CD4-positive, CD25-positive, alpha-beta regulatory T cell (primary cell): ENCODE results near the gene SMIM13. TPM values are rescaled to one million over a fixed set of nuclear protein-coding genes. Genes with fewer than 3 reads are reported as not detected.
"Not testable (repeated sequence)": the region's sequence is repeated elsewhere in the genome, so short reads cannot be mapped to it uniquely, and the experiment has no call there.

Experiments
- ATAC-seq, 2 donors: fragments of 150-1000 bp; cut with Tn5 transposase; one replicate each; pipeline ENCODE4 v1.10.0; 2021; ENCODE audit warnings: low read depth in 2 of 2, moderate number of reproducible peaks in 2 of 2, moderate library complexity in 1 of 2
- DNase-seq, 3 donors: peaks; one replicate each; pipeline versions ENCODE4 v3.0.0 to v3.0.0-alpha.2; 2012 to 2022; ENCODE audit warnings: mixed read lengths in 1 of 3
- H3K27ac ChIP-seq: one replicate; pipeline ENCODE4 v1.7.0; 2013; ENCODE audit warnings: mild to moderate bottlenecking, low read length; ENCODE audit not compliant: insufficient read depth, poor library complexity, severe bottlenecking
- H3K27me3 ChIP-seq: one replicate; pipeline ENCODE4 v1.7.0; 2013; ENCODE audit warnings: low read length; ENCODE audit not compliant: control insufficient read depth, insufficient read depth
- H3K36me3 ChIP-seq: one replicate; pipeline ENCODE4 v1.7.0; 2013; ENCODE audit warnings: mild to moderate bottlenecking, low read length, moderate library complexity; ENCODE audit not compliant: control insufficient read depth, insufficient read depth
- H3K4me1 ChIP-seq: 2 replicates; pipeline ENCODE4 v1.7.0; 2013; ENCODE audit warnings: mild to moderate bottlenecking, low read length; ENCODE audit not compliant: insufficient read depth, control insufficient read depth, poor library complexity, severe bottlenecking
- H3K4me3 ChIP-seq: one replicate; pipeline ENCODE4 v1.7.0; 2013; ENCODE audit warnings: low read depth, mild to moderate bottlenecking, low read length, moderate library complexity
- H3K9me3 ChIP-seq, 2 experiments: 1 replicate in 1 of 2; 2 replicates in 1 of 2; pipeline ENCODE4 v1.7.0; 2013; ENCODE audit warnings: low read length in 2 of 2, mild to moderate bottlenecking in 1 of 2, moderate library complexity in 1 of 2; ENCODE audit not compliant: control insufficient read depth in 2 of 2
- H3K27ac Mint-ChIP-seq, 3 donors: one replicate each; pipeline ENCODE4 v1.8.0; 2020 to 2022; ENCODE audit warnings: mild to moderate bottlenecking in 3 of 3, mixed read lengths in 3 of 3, moderate library complexity in 2 of 3
- H3K27me3 Mint-ChIP-seq: one replicate; pipeline ENCODE4 v1.8.0; 2022; ENCODE audit warnings: mild to moderate bottlenecking, mixed read lengths
- H3K36me3 Mint-ChIP-seq: one replicate; pipeline ENCODE4 v1.8.0; 2020; ENCODE audit warnings: mixed read lengths
- H3K4me1 Mint-ChIP-seq, 4 donors: one replicate each; pipeline ENCODE4 v1.8.0; 2020 to 2022; ENCODE audit warnings: mixed read lengths in 4 of 4, mild to moderate bottlenecking in 1 of 4
- H3K4me3 Mint-ChIP-seq, 4 donors: one replicate each; pipeline ENCODE4 v1.8.0; 2020 to 2022; ENCODE audit warnings: mild to moderate bottlenecking in 4 of 4, mixed read lengths in 4 of 4, moderate library complexity in 3 of 4
- H3K9me3 Mint-ChIP-seq, 7 donors: one replicate each; pipeline ENCODE4 v1.8.0; 2020 to 2022; ENCODE audit warnings: mixed read lengths in 7 of 7, mild to moderate bottlenecking in 3 of 7, moderate library complexity in 2 of 7
- polyA plus RNA-seq, 4 donors: library from polyadenylated mRNA; unstranded; fragments of 300-500 nt; fragmentation: Illumina TruSeq; gene quantifications; one replicate each; pipeline ENCODE4 v1.2.3, GENCODE V29; 2021
- total RNA-seq: library from RNA; stranded (reverse); gene quantifications from one replicate; pipeline ENCODE4 v1.2.3, GENCODE V29; 2022

The SMIM13 gene
- total and polyA plus RNA-seq, 5 donors from 2014 or later = 1.4 to 9.7 (median 3.1) TPM

DNA sequence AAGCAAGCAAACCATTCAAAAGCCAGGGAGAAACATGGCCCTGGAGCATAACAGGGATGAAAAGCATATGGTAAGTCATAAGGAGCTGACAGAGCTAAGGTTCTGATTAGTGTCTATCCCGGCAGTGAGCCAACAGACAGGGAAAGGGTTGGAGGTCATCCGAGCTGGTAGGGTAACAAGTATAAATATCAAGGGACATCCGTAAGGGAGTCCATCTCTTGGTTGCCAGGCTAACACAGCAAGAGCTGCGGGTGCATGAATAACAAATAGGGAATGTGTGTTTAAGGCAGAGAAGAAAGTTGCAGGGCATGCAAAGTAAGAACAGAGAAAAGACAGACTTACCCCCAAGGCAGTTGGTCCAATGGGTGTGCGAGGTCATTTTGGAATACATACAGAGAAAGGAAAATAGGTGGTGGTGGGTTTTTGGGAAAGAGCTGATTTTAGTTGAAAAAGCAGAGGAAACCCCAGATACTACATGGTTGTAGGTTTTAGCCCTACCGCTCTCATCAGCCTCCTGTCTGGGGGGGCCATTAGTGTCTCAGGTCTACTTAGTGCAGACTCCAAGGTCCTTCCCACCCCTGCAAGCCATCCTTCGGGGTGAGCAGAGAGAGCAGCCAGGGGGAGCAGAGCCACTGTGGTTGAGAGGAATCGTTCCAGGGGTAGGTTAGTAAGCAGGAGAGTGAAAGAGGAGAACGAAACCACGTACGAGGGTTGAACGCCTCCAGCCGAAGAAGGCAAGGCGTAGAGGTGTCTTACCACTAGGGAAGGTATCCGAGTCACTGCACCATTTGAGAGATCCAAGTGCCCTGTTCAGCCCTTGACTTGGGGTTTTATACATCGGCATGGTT is 17.5 kb downstream of the SMIM13 start, which contains the start of gene ERVFRD-1:
Gene ERVFRD-1 (minus strand): TSS at position 805 of the 848 bp plus-strand sequence. CDS start 6,415 bp downstream, outside the sequence.
- Mint-ChIP-seq H3K9me3 (no peaks in the 10 kb centered on the region), H3K36me3 (no peaks in the 10 kb centered on the region), H3K27me3 (no peaks in the 10 kb centered on the region), H3K4me1 (peaks cover 12 to 47% (median 33%) of the 10 kb centered on the region in 4 donors), H3K27ac (peak within 1 kb of the TSS in 2 of 3 donors; percentile 44 to 51), H3K4me3 (peak within 1 kb of the TSS; percentile 32 to 81 (median 76))
- Histone ChIP-seq H3K27ac (no peak within 1 kb of the TSS), H3K27me3 (no peaks in the 10 kb centered on the region), H3K4me3 (peak within 1 kb of the TSS; percentile 53), H3K36me3 (no peaks in the 10 kb centered on the region), H3K9me3 (no peaks in the 10 kb centered on the region), H3K4me1 (no peaks in the 10 kb centered on the region)
- DNase-seq = peak in 2 of 3 donors; percentile 4 to 9
- no peak for ATAC-seq

DNA sequence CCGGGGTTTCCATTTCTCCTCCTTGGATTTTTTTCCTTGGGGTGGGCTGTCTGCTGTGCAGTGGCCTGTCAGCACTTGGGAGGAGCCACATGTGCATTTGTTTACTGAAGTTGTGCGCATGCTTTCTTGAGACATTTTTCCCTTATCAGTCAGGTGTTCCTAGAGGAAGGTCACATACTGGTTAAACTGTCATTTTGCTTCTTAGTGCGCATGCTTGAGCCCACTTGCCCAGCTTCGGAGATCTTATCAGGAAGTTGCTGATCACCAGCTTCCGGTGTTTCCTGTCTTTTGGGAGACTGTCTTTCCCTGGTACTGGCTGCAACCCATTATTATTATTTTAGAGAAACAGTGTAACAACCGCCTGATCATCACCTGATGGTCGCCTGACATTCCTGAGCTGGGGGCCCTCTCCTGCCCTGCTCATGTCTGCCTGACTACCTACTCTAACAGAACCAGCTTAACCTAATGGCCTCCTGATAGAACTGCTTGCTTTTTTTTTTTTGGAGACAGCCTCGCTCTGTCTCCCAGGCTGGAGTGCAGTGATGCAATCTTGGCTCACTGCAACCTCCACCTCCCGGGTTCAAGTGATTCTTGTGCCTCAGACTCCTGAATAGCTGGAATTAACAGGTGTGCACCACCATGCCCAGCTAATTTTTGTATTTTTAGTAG is 18.3 kb downstream of the SMIM13 start:
- DNase-seq = peak in 1 of 3 donors; percentile 28

DNA sequence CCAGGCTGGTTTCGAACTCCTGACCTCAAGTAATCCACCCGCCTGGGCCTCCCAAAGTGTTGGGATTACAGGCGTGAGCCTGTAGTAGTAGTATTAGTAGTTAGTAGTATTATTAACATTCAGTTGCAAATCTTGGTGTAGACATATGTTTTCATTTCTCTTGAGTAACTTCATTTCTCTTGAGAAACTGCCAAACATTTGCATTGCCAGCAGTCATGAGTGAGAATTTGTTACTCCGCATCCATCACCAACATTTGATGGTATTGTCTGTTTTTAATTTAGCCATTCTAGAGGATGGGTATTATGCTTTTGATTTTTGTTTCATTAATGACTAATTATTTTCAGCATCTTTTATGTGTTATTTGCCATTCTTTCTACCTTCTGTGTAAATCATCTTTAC is 19.4 kb downstream of the SMIM13 start:
- Mint-ChIP-seq H3K27me3 (no peaks in the 10 kb centered on the region), H3K4me3 (no peak overlapping the region), H3K9me3 (no peaks in the 10 kb centered on the region), H3K4me1 (peaks cover 19 to 48% (median 31%) of the 10 kb centered on the region in 4 donors), H3K36me3 (no peaks in the 10 kb centered on the region), H3K27ac (no peak overlapping the region)
- Histone ChIP-seq H3K4me3 (no peak overlapping the region), H3K9me3 (no peaks in the 10 kb centered on the region), H3K27me3 (no peaks in the 10 kb centered on the region), H3K4me1 (no peaks in the 10 kb centered on the region), H3K27ac (no peak overlapping the region), H3K36me3 (no peaks in the 10 kb centered on the region)
- DNase-seq (no peak), ATAC-seq (no peak)

More for the DNA sequence above, 18.3 kb downstream of the SMIM13 start:
- H3K4me3 ChIP-seq = peak overlapping the region; percentile 53
- Mint-ChIP-seq H3K27me3 (no peaks in the 10 kb centered on the region), H3K27ac (peak overlapping the region in 2 of 3 donors; percentile 44 to 51), H3K36me3 (no peaks in the 10 kb centered on the region), H3K9me3 (no peaks in the 10 kb centered on the region), H3K4me3 (peak overlapping the region in 2 of 4 donors; percentile 77 to 81), H3K4me1 (peaks cover 19 to 50% (median 36%) of the 10 kb centered on the region in 4 donors)
- no peaks in the 10 kb centered on the region for H3K4me1 ChIP-seq
- H3K9me3 ChIP-seq = no peaks in the 10 kb centered on the region
- no peaks in the 10 kb centered on the region for H3K36me3 ChIP-seq
- ATAC-seq = no peak
- no peaks in the 10 kb centered on the region for H3K27me3 ChIP-seq
- no peak overlapping the region for H3K27ac ChIP-seq

DNA sequence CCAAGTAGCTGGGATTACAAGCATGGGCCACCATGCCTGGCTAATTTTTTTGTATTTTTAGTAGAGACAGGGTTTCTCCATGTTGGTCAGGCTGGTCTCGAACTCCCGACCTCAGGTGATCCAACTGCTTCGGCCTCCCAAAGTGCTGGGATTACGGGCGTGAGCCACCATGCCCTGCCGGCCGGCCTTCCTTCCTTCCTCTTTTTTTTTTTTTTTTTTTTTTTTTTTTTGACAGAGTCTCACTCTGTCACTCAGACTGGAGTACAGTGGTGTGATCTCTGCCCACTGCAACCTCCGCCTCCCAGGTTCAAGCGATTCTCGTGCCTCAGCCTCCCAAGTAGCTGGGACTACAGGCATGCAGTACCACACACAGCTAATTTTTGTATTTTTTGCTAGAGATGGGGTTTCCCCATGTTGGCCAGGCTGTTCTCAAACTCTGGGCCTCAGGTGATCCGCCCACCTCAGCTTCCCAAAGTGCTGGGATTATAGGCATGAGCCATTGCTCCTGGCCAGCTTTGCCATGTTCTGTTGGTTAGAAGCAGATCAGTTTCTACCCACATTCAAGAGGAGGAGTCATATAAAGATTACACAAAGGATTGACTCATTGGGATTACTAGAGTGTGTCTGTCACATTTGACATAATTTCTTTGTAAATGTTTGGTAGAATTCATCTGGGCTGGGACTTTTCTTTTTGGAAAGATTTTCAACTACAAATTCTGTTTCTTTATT is 22.3 kb downstream of the SMIM13 start:
- not testable (repeated sequence) for ATAC-seq, H3K27me3 ChIP-seq, H3K9me3 Mint-ChIP-seq, H3K4me3 ChIP-seq, H3K36me3 ChIP-seq, H3K9me3 ChIP-seq, H3K27ac ChIP-seq, DNase-seq, H3K4me1 ChIP-seq, H3K27me3 Mint-ChIP-seq, H3K36me3 Mint-ChIP-seq
- Mint-ChIP-seq H3K27ac (peak overlapping the region in 1 of 3 donors; percentile 31), H3K4me3 (peak overlapping the region in 1 of 4 donors; percentile 43), H3K4me1 (peaks cover 21 to 43% (median 36%) of the 10 kb centered on the region in 4 donors)

DNA sequence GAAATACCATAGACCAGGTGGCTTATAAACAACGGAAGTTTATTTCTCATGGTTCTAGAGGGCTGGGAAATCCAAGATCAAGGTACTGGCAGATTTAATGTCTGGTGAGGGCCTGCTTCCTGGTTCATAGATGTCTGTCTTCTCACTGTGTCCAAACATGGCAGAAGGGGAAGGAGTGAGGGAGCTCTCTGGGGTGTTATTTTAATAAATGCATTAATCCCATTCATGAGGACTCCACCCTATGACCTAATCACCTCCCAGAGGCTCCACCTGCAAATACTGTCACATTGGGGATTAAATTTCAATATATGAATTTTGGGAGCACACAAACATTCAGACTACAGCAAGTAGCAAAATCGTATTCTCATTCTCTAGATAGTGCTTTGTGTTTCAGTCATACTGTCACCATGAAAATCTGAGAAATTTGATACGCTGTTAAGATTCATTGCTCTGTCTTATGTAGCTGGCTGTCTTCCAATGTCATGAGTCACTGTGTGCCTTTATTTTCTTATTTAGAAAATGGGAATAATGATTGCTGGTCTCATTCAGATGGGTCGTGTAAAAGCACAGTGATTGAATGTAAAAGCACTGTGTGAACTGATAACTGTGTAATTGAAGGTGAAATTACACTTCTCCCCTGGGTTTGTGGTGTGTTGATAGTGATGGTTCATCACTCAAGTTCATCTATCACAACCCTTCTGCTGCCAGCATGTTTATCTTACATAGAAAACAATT is 26.8 kb downstream of the SMIM13 start:
- H3K27ac Mint-ChIP-seq = no peak overlapping the region
- no peaks in the 10 kb centered on the region for H3K27me3 Mint-ChIP-seq
- H3K4me1 ChIP-seq = no peaks in the 10 kb centered on the region
- no peak for DNase-seq
- no peak for ATAC-seq
- peaks cover 20 to 32% (median 30%) of the 10 kb centered on the region in 4 donors for H3K4me1 Mint-ChIP-seq
- no peaks in the 10 kb centered on the region for H3K27me3 ChIP-seq
- no peak overlapping the region for H3K4me3 ChIP-seq
- H3K27ac ChIP-seq = no peak overlapping the region
- H3K36me3 ChIP-seq = no peaks in the 10 kb centered on the region
- H3K4me3 Mint-ChIP-seq = no peak overlapping the region
- H3K36me3 Mint-ChIP-seq = peaks cover 8% of the 10 kb centered on the region
- no peaks in the 10 kb centered on the region for H3K9me3 ChIP-seq
- H3K9me3 Mint-ChIP-seq = peaks cover 0 to 1% (median 0%) of the 10 kb centered on the region in 7 donors

DNA sequence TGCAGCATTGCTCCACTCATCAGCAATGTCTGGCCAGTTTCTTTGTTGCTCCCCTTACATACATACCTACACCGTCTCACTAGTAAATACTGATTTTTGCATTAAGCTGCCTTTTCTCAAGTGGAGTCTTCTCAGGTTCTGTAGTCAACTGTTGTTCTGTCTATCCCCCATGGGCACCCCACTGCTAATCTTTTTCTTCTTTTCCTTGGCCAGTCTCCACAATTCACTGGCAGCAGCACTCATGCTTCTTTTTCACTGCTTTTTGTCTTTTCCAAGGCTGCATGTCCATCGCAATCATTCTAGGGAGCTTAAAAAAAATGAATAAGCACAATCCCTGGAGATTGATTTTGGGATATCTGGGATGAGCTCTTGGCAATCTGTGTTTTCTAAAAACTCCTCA is 28.2 kb downstream of the SMIM13 start:
- Mint-ChIP-seq H3K27me3 (no peaks in the 10 kb centered on the region), H3K36me3 (peaks cover 16% of the 10 kb centered on the region), H3K4me1 (peaks cover 13 to 26% (median 24%) of the 10 kb centered on the region in 4 donors), H3K4me3 (no peak overlapping the region), H3K27ac (peak overlapping the region in 1 of 3 donors; percentile 11), H3K9me3 (peaks cover 0 to 1% (median 0%) of the 10 kb centered on the region in 7 donors)
- H3K9me3 ChIP-seq = no peaks in the 10 kb centered on the region
- no peak for DNase-seq
- no peaks in the 10 kb centered on the region for H3K36me3 ChIP-seq
- H3K4me3 ChIP-seq = no peak overlapping the region
- H3K27ac ChIP-seq = no peak overlapping the region
- no peak for ATAC-seq
- H3K27me3 ChIP-seq = no peaks in the 10 kb centered on the region
- no peaks in the 10 kb centered on the region for H3K4me1 ChIP-seq

DNA sequence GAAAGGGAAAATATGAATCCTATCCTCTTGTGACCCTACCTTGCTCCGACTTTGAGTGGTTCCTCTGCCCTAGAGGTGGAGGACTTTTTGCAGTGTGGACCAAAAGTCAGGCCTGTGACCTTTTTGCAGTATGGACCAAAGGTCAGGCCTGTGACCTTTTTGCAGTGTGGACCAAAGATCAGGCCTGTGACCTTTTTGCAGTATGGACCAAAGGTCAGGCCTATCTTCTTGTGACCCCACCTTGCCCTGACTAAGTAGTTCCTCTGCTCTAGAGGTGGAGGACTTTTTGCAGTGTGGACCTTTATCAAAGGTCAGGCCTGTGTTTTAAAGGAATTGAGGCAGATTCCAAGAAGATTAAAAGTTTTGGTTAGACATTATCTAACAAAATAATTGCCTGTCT is 28.7 kb downstream of the SMIM13 start:
- Mint-ChIP-seq H3K9me3 (peaks cover 0 to 1% (median 0%) of the 10 kb centered on the region in 7 donors), H3K27ac (no peak overlapping the region), H3K27me3 (no peaks in the 10 kb centered on the region), H3K4me3 (no peak overlapping the region), H3K36me3 (peaks cover 20% of the 10 kb centered on the region), H3K4me1 (peaks cover 13 to 26% (median 25%) of the 10 kb centered on the region in 4 donors)
- Histone ChIP-seq H3K27me3 (no peaks in the 10 kb centered on the region), H3K4me3 (no peak overlapping the region), H3K9me3 (no peaks in the 10 kb centered on the region), H3K4me1 (no peaks in the 10 kb centered on the region), H3K27ac (no peak overlapping the region), H3K36me3 (no peaks in the 10 kb centered on the region)
- DNase-seq (no peak), ATAC-seq (no peak)
